Smooth muscle cell (in vitro differentiated cells): ENCODE measurements around the gene ABLIM1. TPM values are rescaled to one million over a fixed set of nuclear protein-coding genes. Genes with fewer than 3 reads are reported as not detected.

Experiments
- DNase-seq: peaks from one replicate; lab custom pipeline; 2025; ENCODE audit not compliant: unreplicated experiment; lab: John Stamatoyannopoulos, UW
- H2AFZ ChIP-seq: fragments of 200-600 bp; sonication (generic); 2 replicates; pipeline ENCODE4 v1.6.0; 2016; ENCODE audit warnings: antibody characterized with exemption, low read depth, mild to moderate bottlenecking
- H3F3A ChIP-seq: fragments of 200-600 bp; sonication (generic); 2 replicates; pipeline ENCODE4 v1.6.0; 2017; ENCODE audit warnings: antibody characterized with exemption, low read depth
- H3K27ac ChIP-seq: fragments of 200-600 bp; sonication (generic); 2 replicates; pipeline ENCODE4 v1.5.1; 2016; ENCODE audit warnings: low read depth, mild to moderate bottlenecking
- H3K27me3 ChIP-seq: fragments of 200-600 bp; sonication (generic); 2 replicates; pipeline ENCODE4 v1.6.1; 2016; ENCODE audit warnings: low read depth, mild to moderate bottlenecking
- H3K36me3 ChIP-seq: fragments of 200-600 bp; sonication (generic); 2 replicates; pipeline ENCODE4 v1.5.1; 2016; ENCODE audit warnings: low read depth
- H3K4me1 ChIP-seq: fragments of 200-600 bp; sonication (generic); 2 replicates; pipeline ENCODE4 v1.5.1; 2016; ENCODE audit warnings: low read depth
- H3K4me2 ChIP-seq: fragments of 200-600 bp; sonication (generic); 2 replicates; pipeline ENCODE4 v1.6.0; 2016; ENCODE audit warnings: mild to moderate bottlenecking
- H3K4me3 ChIP-seq: fragments of 200-600 bp; sonication (generic); 2 replicates; pipeline ENCODE4 v1.5.1; 2016; ENCODE audit warnings: mild to moderate bottlenecking
- H3K79me2 ChIP-seq: fragments of 200-600 bp; sonication (generic); 2 replicates; pipeline ENCODE4 v1.6.0; 2016; ENCODE audit warnings: low read depth, mild to moderate bottlenecking
- H3K9ac ChIP-seq: fragments of 200-600 bp; sonication (generic); 2 replicates; pipeline ENCODE4 v1.6.0; 2016; ENCODE audit warnings: low read depth
- H3K9me3 ChIP-seq: fragments of 200-600 bp; sonication (generic); replicated peaks from 2 replicates; pipeline ENCODE4 v1.5.1; 2016; ENCODE audit warnings: low read depth
- H4K20me1 ChIP-seq: fragments of 200-600 bp; sonication (generic); 2 replicates; pipeline ENCODE4 v1.6.0; 2016; ENCODE audit warnings: low read depth
- WGBS: methylation state at CpG from one replicate; pipeline ENCODE4 v1.1.7; 2016; ENCODE audit warnings: low lambda C conversion rate; 5-methylcytosine and 5-hydroxymethylcytosine counted together
- polyA plus RNA-seq: library from polyadenylated mRNA; unstranded; fragments of >200 nt; fragmentation: Nextera tagmentation; extraction: Ambion mirVana; gene quantifications from 2 replicates; pipeline ENCODE4 v1.2.1, GENCODE V29; 2016
- total RNA-seq: library from RNA; depleted of rRNA; stranded (reverse); fragments of >200 nt; gene quantifications from 2 replicates; pipeline ENCODE4 v1.2.3, GENCODE V29; 2014
- TF ChIP-seq, protein P1 (sequence below): fragments of 200-600 bp; sonication (generic); IDR thresholded peaks from 2 replicates; pipeline ENCODE4 v1.5.1; 2017; ENCODE audit warnings: borderline replicate concordance, mild to moderate bottlenecking, antibody characterized with exemption; ENCODE audit not compliant: insufficient read depth, poor library complexity, severe bottlenecking

The ABLIM1 gene
- total and polyA plus RNA-seq, 2 experiments from 2014 or later, result 1.6 to 17.6 TPM

DNA sequence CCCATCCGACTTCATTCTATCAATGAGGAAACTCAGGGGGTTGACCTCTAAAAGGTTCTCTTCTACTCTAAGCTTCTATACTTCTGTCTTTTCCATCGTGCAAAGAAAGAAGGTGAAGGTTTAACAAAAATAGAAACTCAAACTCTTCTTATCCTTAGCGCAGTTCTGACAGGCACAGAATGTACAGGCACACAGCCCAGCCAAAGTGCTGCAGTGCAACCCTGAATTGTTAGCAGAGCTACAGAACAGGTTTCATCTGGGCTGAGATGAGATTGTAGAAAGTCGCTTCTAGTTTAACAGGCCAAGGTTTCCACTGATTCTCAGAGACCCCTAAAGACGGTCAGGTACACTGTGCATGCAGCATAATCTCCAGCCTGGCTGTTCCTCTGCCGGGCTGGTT lies 174.5 kb downstream of the ABLIM1 start:
- Histone ChIP-seq H3K4me2 (no peak overlapping the region), H2AFZ (no peak overlapping the region), H3K9ac (no peak overlapping the region), H3K36me3 (no peaks in the 10 kb centered on the region), H3K27me3 (no peaks in the 10 kb centered on the region), H3K9me3 (no peaks in the 10 kb centered on the region), H4K20me1 (no peaks in the 10 kb centered on the region), H3K4me1 (no peaks in the 10 kb centered on the region), H3K27ac (no peak overlapping the region), H3K4me3 (no peak overlapping the region), H3K79me2 (no peaks in the 10 kb centered on the region), H3F3A (no peaks in the 10 kb centered on the region)
- 96% methylated on average over 6 of the region's 6 CpGs for WGBS
- TF ChIP-seq, protein P1, sequence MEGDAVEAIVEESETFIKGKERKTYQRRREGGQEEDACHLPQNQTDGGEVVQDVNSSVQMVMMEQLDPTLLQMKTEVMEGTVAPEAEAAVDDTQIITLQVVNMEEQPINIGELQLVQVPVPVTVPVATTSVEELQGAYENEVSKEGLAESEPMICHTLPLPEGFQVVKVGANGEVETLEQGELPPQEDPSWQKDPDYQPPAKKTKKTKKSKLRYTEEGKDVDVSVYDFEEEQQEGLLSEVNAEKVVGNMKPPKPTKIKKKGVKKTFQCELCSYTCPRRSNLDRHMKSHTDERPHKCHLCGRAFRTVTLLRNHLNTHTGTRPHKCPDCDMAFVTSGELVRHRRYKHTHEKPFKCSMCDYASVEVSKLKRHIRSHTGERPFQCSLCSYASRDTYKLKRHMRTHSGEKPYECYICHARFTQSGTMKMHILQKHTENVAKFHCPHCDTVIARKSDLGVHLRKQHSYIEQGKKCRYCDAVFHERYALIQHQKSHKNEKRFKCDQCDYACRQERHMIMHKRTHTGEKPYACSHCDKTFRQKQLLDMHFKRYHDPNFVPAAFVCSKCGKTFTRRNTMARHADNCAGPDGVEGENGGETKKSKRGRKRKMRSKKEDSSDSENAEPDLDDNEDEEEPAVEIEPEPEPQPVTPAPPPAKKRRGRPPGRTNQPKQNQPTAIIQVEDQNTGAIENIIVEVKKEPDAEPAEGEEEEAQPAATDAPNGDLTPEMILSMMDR, result no peak
- no peak for DNase-seq

DNA sequence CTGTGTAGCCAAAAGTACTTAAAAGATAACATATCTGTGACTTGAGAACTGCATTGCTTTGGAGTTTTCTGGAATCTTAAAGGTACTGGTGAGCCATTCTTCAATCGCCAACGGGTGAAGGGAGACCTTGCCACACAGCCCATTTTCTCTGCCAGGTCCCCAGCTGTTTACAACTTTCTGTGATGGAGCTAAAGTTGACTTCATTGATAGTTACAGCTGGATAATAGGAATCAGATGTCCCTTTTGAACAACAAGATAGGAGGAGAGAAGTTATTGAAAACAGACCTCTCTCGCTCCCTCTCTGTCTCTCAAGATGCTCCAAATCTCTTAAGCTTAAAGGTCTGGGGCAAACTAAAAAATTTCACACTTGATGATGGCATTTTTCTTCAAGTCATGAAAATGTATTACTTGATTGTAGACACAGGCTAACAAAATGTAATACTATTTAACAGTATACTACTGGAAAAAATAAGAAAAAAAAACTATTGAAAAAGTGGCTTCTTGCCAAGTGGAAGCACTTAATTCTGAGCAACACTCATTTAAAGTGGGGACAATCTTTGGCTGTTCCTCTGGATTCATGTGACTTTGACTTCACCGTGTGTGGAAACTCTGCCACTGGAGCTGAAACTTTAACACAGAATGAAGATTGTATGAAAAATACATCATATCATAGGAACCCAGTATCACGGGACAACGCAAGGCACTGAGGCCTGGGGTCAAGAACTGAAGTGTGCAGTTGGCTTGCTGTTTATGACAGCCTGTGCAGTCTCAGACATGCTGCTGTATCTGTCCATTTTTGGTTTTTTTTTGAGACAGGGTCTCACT lies 175.4 kb downstream of the ABLIM1 start:
- H3K4me2 ChIP-seq, result no peak overlapping the region
- WGBS, result 63% methylated on average over 6 of the region's 6 CpGs
- no peaks in the 10 kb centered on the region for H3K27me3 ChIP-seq
- no peaks in the 10 kb centered on the region for H3K4me1 ChIP-seq
- no peak for DNase-seq
- H3K9ac ChIP-seq, result no peak overlapping the region
- no peak overlapping the region for H3K4me3 ChIP-seq
- H3K79me2 ChIP-seq, result no peaks in the 10 kb centered on the region
- no peak overlapping the region for H2AFZ ChIP-seq
- no peak overlapping the region for H3K27ac ChIP-seq
- TF ChIP-seq, protein P1, result no peak
- no peaks in the 10 kb centered on the region for H4K20me1 ChIP-seq
- no peaks in the 10 kb centered on the region for H3K9me3 ChIP-seq
- H3K36me3 ChIP-seq, result no peaks in the 10 kb centered on the region
- H3F3A ChIP-seq, result no peaks in the 10 kb centered on the region

DNA sequence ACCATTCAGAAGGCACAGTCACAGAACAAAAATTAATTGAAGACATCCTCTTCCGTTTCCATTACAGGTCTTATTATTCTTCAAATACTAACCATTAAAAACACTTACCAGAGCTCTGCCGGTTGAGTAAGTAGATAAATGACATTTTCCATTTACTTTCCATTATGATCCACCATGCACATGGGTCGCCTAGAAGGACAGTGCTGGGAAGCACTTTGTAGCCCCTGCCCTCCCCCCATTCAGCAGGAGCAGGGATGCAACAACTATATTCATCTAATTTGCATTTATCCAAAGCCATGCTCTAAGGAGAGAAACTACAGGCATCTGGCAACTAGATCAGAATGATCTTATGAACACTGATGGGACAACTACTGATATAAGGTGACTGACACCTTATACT lies 177.0 kb downstream of the ABLIM1 start:
- Histone ChIP-seq H3K27me3 (no peaks in the 10 kb centered on the region), H3K9me3 (no peaks in the 10 kb centered on the region), H3K4me2 (no peak overlapping the region), H3F3A (no peaks in the 10 kb centered on the region), H3K4me1 (no peaks in the 10 kb centered on the region), H3K27ac (no peak overlapping the region), H2AFZ (no peak overlapping the region), H4K20me1 (no peaks in the 10 kb centered on the region), H3K9ac (no peak overlapping the region), H3K4me3 (no peak overlapping the region), H3K79me2 (no peaks in the 10 kb centered on the region), H3K36me3 (no peaks in the 10 kb centered on the region)
- no peak for DNase-seq
- WGBS, result 92% methylated on average over 3 of the region's 3 CpGs
- TF ChIP-seq, protein P1, result no peak

DNA sequence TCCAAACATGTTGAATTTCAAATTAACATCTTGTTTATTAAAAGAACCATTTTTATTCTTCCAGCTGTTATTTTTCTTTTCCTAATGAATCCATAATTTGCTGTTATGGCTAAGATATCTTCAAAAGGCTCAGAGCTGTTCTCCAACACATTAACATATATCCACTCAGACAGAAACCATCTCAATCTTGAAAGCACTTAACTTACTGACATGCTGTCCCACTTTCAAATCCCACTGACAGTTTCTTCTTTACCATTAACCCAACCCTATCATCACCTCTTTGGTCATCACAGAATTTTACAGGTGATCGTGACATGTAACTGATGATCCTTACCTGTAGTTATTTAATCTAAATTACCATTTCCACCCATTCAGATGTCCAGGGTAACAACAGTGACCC lies 178.2 kb downstream of the ABLIM1 start:
- Histone ChIP-seq H3F3A (no peaks in the 10 kb centered on the region), H3K79me2 (no peaks in the 10 kb centered on the region), H3K27ac (no peak overlapping the region), H4K20me1 (no peaks in the 10 kb centered on the region), H3K4me2 (no peak overlapping the region), H3K27me3 (no peaks in the 10 kb centered on the region), H3K9ac (no peak overlapping the region), H3K9me3 (no peaks in the 10 kb centered on the region), H2AFZ (no peak overlapping the region), H3K4me3 (no peak overlapping the region), H3K4me1 (no peaks in the 10 kb centered on the region), H3K36me3 (no peaks in the 10 kb centered on the region)
- DNase-seq, result no peak
- TF ChIP-seq, protein P1, result no peak
- 77% methylated on average over 1 of the region's 1 CpG for WGBS
